Esophagus (tissue), 2 donors: ENCODE results near the gene BLVRA. TPM values are rescaled to one million over a fixed set of nuclear protein-coding genes. Genes with fewer than 3 reads are reported as not detected.
A peak's percentile ranks its signal among the peaks of the same experiment; 100 is the strongest.

ENCODE experiments used
- H3K27ac ChIP-seq, 2 donors: one replicate each; pipeline ENCODE4 v1.5.1; 2013; ENCODE audit warnings: low read depth in 2 of 2, mild to moderate bottlenecking in 2 of 2, inconsistent platforms in 1 of 2, low read length in 1 of 2, moderate library complexity in 1 of 2
- H3K27me3 ChIP-seq, 2 donors: one replicate each; pipeline ENCODE4 v1.6.1; 2013; ENCODE audit warnings: low read length in 2 of 2, control low read depth in 1 of 2, mild to moderate bottlenecking in 1 of 2; ENCODE audit not compliant: insufficient read depth in 2 of 2, control insufficient read depth in 1 of 2
- H3K36me3 ChIP-seq, 2 donors: one replicate each; pipeline ENCODE4 v1.6.1; 2013; ENCODE audit warnings: low read length in 1 of 2; ENCODE audit not compliant: control insufficient read depth in 2 of 2, insufficient read depth in 2 of 2
- H3K4me1 ChIP-seq, 2 donors: one replicate each; pipeline ENCODE4 v1.6.1; 2013; ENCODE audit warnings: low read length in 1 of 2; ENCODE audit not compliant: control insufficient read depth in 2 of 2, insufficient read depth in 2 of 2
- H3K4me3 ChIP-seq, 2 donors: one replicate each; pipeline ENCODE4 v1.5.1; 2013; ENCODE audit warnings: low read length in 2 of 2, mild to moderate bottlenecking in 2 of 2, low read depth in 1 of 2, moderate library complexity in 1 of 2
- H3K9me3 ChIP-seq, 2 donors: one replicate each; pipeline ENCODE4 v1.6.1; 2013; ENCODE audit warnings: mild to moderate bottlenecking in 2 of 2, low read depth in 1 of 2, low read length in 1 of 2, moderate library complexity in 1 of 2; ENCODE audit not compliant: control insufficient read depth in 2 of 2, insufficient read depth in 1 of 2
- WGBS, 2 donors: extraction: QIAGEN DNeasy Blood & Tissue Kit; methylation state at CpG; one replicate each; pipeline ENCODE4 v1.1.7; 2013; 5-methylcytosine and 5-hydroxymethylcytosine counted together
- polyA plus RNA-seq, 2 donors: library from polyadenylated mRNA; stranded (reverse); fragments of 200-250 nt; gene quantifications; one replicate each; pipeline ENCODE4 v1.2.3, GENCODE V29; 2013
- donor health status: healthy with polysubstance abuse.
- donor health status: Bipolar disorder and iron deficiency.

Gene BLVRA
- polyA plus RNA-seq, 2 donors: 58.5 to 87.5 TPM

- WGBS, 2 donors: 5% methylated on average over 55 to 56 of the region's 56 CpGs
- Histone ChIP-seq H3K4me3 (peak overlapping the region; percentile 72 to 87), H3K27me3 (no peaks in the 10 kb centered on the region), H3K4me1 (peaks cover 5 to 16% of the 10 kb centered on the region in 2 donors), H3K27ac (peak overlapping the region; percentile 62 to 70), H3K9me3 (no peaks in the 10 kb centered on the region), H3K36me3 (peaks cover 0 to 3% of the 10 kb centered on the region in 2 donors)
Observed at GRCh38 chr7:43758822-43759683, 573 bp downstream of the BLVRA start.

GRCh38 chr7:43760861-43761260, 2.4 kb downstream of the BLVRA start:
- no peaks in the 10 kb centered on the region for H3K9me3 ChIP-seq
- peaks cover 5 to 16% of the 10 kb centered on the region in 2 donors for H3K4me1 ChIP-seq
- no peak overlapping the region for H3K4me3 ChIP-seq
- H3K36me3 ChIP-seq: peaks cover 0 to 3% of the 10 kb centered on the region in 2 donors
- no peak overlapping the region for H3K27ac ChIP-seq
- WGBS, 2 donors: 94 to 97% methylated on average over 5 of the region's 5 CpGs
- H3K27me3 ChIP-seq: no peaks in the 10 kb centered on the region

GRCh38 chr7:43761382-43761781, 2.9 kb downstream of the BLVRA start:
- Histone ChIP-seq H3K27me3 (no peaks in the 10 kb centered on the region), H3K9me3 (no peaks in the 10 kb centered on the region), H3K4me3 (no peak overlapping the region), H3K27ac (peak overlapping the region in 1 of 2 donors; percentile 47), H3K36me3 (peaks cover 0 to 3% of the 10 kb centered on the region in 2 donors), H3K4me1 (peaks cover 5 to 16% of the 10 kb centered on the region in 2 donors)
- 97 to 98% methylated on average over 1 of the region's 1 CpG for WGBS, 2 donors

- no peaks in the 10 kb centered on the region for H3K9me3 ChIP-seq
- H3K4me3 ChIP-seq: no peak overlapping the region
- H3K27ac ChIP-seq: peak overlapping the region; percentile 9 to 52
- H3K36me3 ChIP-seq: peaks cover 0 to 3% of the 10 kb centered on the region in 2 donors
- 68 to 76% methylated on average over 5 of the region's 5 CpGs for WGBS, 2 donors
- peaks cover 5 to 19% of the 10 kb centered on the region in 2 donors for H3K4me1 ChIP-seq
- H3K27me3 ChIP-seq: no peaks in the 10 kb centered on the region
Observed at GRCh38 chr7:43761938-43762692, 3.6 kb downstream of the BLVRA start.

GRCh38 chr7:43763183-43763582, 4.7 kb downstream of the BLVRA start:
- Histone ChIP-seq H3K27me3 (no peaks in the 10 kb centered on the region), H3K36me3 (peaks cover 0 to 3% of the 10 kb centered on the region in 2 donors), H3K4me3 (no peak overlapping the region), H3K4me1 (peaks cover 5 to 14% of the 10 kb centered on the region in 2 donors), H3K27ac (peak overlapping the region in 1 of 2 donors; percentile 52), H3K9me3 (no peaks in the 10 kb centered on the region)
- 84 to 91% methylated on average over 3 of the region's 3 CpGs for WGBS, 2 donors

GRCh38 chr7:43764039-43764761, 5.7 kb downstream of the BLVRA start:
- WGBS, 2 donors: 40 to 43% methylated on average over 9 of the region's 9 CpGs
- Histone ChIP-seq H3K4me3 (no peak overlapping the region), H3K27me3 (no peaks in the 10 kb centered on the region), H3K4me1 (peaks cover 3 to 12% of the 10 kb centered on the region in 2 donors), H3K36me3 (peaks cover 0 to 3% of the 10 kb centered on the region in 2 donors), H3K27ac (peak overlapping the region; percentile 79 to 85), H3K9me3 (no peaks in the 10 kb centered on the region)

GRCh38 chr7:43764807-43765491, 6.5 kb downstream of the BLVRA start:
- H3K4me3 ChIP-seq: peak overlapping the region in 1 of 2 donors; percentile 3
- H3K27ac ChIP-seq: peak overlapping the region; percentile 79 to 85
- H3K9me3 ChIP-seq: no peaks in the 10 kb centered on the region
- WGBS, 2 donors: 46 to 50% methylated on average over 10 of the region's 10 CpGs
- H3K4me1 ChIP-seq: peaks cover 3 to 12% of the 10 kb centered on the region in 2 donors
- H3K27me3 ChIP-seq: no peaks in the 10 kb centered on the region
- peaks cover 0 to 3% of the 10 kb centered on the region in 2 donors for H3K36me3 ChIP-seq

GRCh38 chr7:43766564-43766963, 8.1 kb downstream of the BLVRA start:
- Histone ChIP-seq H3K27me3 (no peaks in the 10 kb centered on the region), H3K36me3 (peaks cover 0 to 7% of the 10 kb centered on the region in 2 donors), H3K4me1 (peaks cover 3 to 12% of the 10 kb centered on the region in 2 donors), H3K27ac (no peak overlapping the region), H3K9me3 (no peaks in the 10 kb centered on the region), H3K4me3 (no peak overlapping the region)
- 86% methylated on average over 8 of the region's 8 CpGs for WGBS, 2 donors

- no peaks in the 10 kb centered on the region for H3K27me3 ChIP-seq
- H3K9me3 ChIP-seq: no peaks in the 10 kb centered on the region
- 88 to 91% methylated on average over 8 of the region's 8 CpGs for WGBS, 2 donors
- H3K36me3 ChIP-seq: peaks cover 2 to 13% of the 10 kb centered on the region in 2 donors
- H3K4me1 ChIP-seq: peaks cover 3 to 9% of the 10 kb centered on the region in 2 donors
- no peak overlapping the region for H3K27ac ChIP-seq
- H3K4me3 ChIP-seq: no peak overlapping the region
Observed at GRCh38 chr7:43767311-43767710, 8.8 kb downstream of the BLVRA start.
